ENCODE results near the gene EID2.
A peak's percentile ranks its signal among the peaks of the same experiment; 100 is the strongest.

DNA sequence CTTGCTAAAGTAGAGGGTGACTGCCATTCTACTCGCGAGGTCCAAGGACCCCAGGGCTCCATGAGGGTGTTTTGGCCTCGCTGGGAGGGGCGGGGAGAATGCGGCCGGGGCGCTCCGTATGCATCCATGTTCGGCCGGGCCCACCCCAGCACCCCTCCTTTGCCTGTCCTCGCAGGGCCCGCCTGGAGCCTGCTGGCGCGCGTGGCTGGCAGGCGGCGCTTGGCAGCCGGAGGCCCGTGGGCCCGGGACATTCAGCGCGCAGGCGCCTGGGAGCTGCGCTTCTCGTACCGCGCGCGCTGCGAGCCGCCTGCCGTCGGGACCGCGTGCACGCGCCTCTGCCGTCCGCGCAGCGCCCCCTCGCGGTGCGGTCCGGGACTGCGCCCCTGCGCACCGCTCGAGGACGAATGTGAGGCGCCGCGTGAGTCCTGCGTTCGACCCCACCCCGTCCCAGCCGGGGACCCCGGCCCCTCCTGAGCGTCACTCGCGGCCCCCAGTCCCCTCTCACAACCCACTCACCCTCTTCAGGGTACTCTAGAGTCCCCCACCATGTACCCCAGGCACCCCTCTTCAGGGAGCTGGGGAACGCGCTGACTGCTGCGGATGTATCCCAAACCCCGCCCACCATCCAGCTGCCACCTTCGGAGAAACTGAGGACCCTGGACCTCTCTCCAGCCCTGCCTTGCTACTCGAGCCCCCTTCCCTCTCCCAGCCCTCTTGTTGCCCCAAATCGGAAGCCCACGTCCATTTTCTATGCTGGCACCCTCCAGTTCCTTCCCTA lies 37.1 kb downstream of the EID2 start:
- TF ChIP-seq, protein P1, sequence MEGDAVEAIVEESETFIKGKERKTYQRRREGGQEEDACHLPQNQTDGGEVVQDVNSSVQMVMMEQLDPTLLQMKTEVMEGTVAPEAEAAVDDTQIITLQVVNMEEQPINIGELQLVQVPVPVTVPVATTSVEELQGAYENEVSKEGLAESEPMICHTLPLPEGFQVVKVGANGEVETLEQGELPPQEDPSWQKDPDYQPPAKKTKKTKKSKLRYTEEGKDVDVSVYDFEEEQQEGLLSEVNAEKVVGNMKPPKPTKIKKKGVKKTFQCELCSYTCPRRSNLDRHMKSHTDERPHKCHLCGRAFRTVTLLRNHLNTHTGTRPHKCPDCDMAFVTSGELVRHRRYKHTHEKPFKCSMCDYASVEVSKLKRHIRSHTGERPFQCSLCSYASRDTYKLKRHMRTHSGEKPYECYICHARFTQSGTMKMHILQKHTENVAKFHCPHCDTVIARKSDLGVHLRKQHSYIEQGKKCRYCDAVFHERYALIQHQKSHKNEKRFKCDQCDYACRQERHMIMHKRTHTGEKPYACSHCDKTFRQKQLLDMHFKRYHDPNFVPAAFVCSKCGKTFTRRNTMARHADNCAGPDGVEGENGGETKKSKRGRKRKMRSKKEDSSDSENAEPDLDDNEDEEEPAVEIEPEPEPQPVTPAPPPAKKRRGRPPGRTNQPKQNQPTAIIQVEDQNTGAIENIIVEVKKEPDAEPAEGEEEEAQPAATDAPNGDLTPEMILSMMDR (IDR thresholded peaks at IDR 0.05): peak; percentile 59 to 77 (median 76)
- TF ChIP-seq POLR2A (IDR thresholded peaks at IDR 0.05): no peak
